K562 (cell line): ENCODE data around the gene IRS2. TPM values are rescaled to one million over a fixed set of nuclear protein-coding genes. Genes with fewer than 3 reads are reported as not detected.

Experiments
- ATAC-seq: fragments of 200-7000 bp; cut with Tn5 transposase; 3 replicates; pipeline ENCODE4 v1.9.1; 2020; ENCODE audit warnings: moderate library complexity
- BruUV-seq: library from RNA; stranded (reverse); fragments of 400-500 nt; replicated peaks from 2 replicates; lab custom pipeline; 2021; lab: Mats Ljungman, UMichigan
- CTCF ChIA-PET: fragments of 300-600 bp; formaldehyde crosslinking; extraction: SDS; loops from one replicate; lab custom pipeline; 2021; ENCODE audit warnings: low intra/inter-chr PET ratio; lab: Yijun Ruan, JAX
- POLR2A ChIA-PET: fragments of 300-600, 350-650 bp; sonication (Branson Sonifier 250); formaldehyde crosslinking; extraction: SDS; loops from one replicate; lab custom pipeline; 2021; ENCODE audit warnings: antibody characterized with exemption, inconsistent platforms; lab: Yijun Ruan, JAX
- DNase-seq, 4 experiments: peaks; one replicate each; pipeline versions ENCODE4 v3.0.0 to v3.0.0-alpha.2; 2011 to 2018; ENCODE audit warnings: low spot score in 3 of 4, mixed read lengths in 3 of 4; ENCODE audit errors: extremely low read depth in 1 of 4
- FAIRE-seq: peaks from 2 replicates; lab custom pipeline; 2011; peaks lifted over from hg19 to GRCh38; lab: Jason Lieb, UNC
- H2AFZ ChIP-seq: 2 replicates; pipeline ENCODE4 v1.6.0; 2011; ENCODE audit warnings: low read depth, low read length, control low read depth, inconsistent platforms
- H3K27ac ChIP-seq: fragments of 200-600 bp; 3 replicates; pipeline ENCODE4 v1.8.0; 2011; ENCODE audit warnings: low read depth, mild to moderate bottlenecking, control low read depth, inconsistent platforms, low read length, moderate library complexity, mixed read lengths; ENCODE audit errors: extremely low read depth
- H3K27me3 ChIP-seq, 2 experiments: fragments of 300-600 bp in 1 of 2; 2 replicates in 1 of 2; 3 replicates in 1 of 2; pipeline versions ENCODE4 v1.6.0 to v1.8.0; 2011; ENCODE audit warnings: inconsistent platforms in 2 of 2, low read length in 2 of 2, mild to moderate bottlenecking in 1 of 2, mixed read lengths in 1 of 2, moderate library complexity in 1 of 2; ENCODE audit not compliant: control insufficient read depth in 2 of 2, insufficient read depth in 2 of 2
- H3K36me3 ChIP-seq: fragments of 300-600 bp; 3 replicates; pipeline ENCODE4 v1.8.0; 2011; ENCODE audit warnings: mild to moderate bottlenecking, low read length, inconsistent platforms; ENCODE audit not compliant: control insufficient read depth, insufficient read depth
- H3K4me1 ChIP-seq, 2 experiments: fragments of 200-600 bp in 1 of 2; replicated peaks in 1 of 2; 2 replicates in 1 of 2; 3 replicates in 1 of 2; pipeline versions ENCODE4 v1.5.1 to v1.8.0; 2011; ENCODE audit warnings: inconsistent platforms in 2 of 2, low read length in 2 of 2, mild to moderate bottlenecking in 1 of 2, mixed read lengths in 1 of 2, moderate library complexity in 1 of 2; ENCODE audit not compliant: control insufficient read depth in 2 of 2, insufficient read depth in 2 of 2
- H3K4me2 ChIP-seq: 2 replicates; pipeline ENCODE4 v1.6.1; 2011; ENCODE audit warnings: low read length, control low read depth, inconsistent platforms, mixed read lengths; ENCODE audit not compliant: insufficient read depth
- H3K4me3 ChIP-seq: fragments of 200-600 bp; sonication (generic), shearing (Covaris generic); 2 replicates; pipeline ENCODE4 v1.5.1; 2016; ENCODE audit warnings: control low read depth, inconsistent platforms
- H3K79me2 ChIP-seq: fragments of 200-600 bp; 3 replicates; pipeline ENCODE4 v1.8.0; 2011; ENCODE audit warnings: low read length, inconsistent platforms; ENCODE audit not compliant: control insufficient read depth, insufficient read depth
- H3K9ac ChIP-seq, 2 experiments: 2 replicates each; pipeline versions ENCODE4 v1.6.0 to v1.6.1; 2011; ENCODE audit warnings: low read depth in 2 of 2, low read length in 2 of 2, control low read depth in 1 of 2, inconsistent platforms in 1 of 2, mild to moderate bottlenecking in 1 of 2, mixed read lengths in 1 of 2; ENCODE audit not compliant: insufficient read depth in 1 of 2
- H3K9me1 ChIP-seq: one replicate; pipeline ENCODE4 v1.6.0; 2011; ENCODE audit warnings: inconsistent platforms, mild to moderate bottlenecking, low read length, moderate library complexity; ENCODE audit not compliant: control insufficient read depth, insufficient read depth
- H3K9me3 ChIP-seq: replicated peaks from 2 replicates; pipeline ENCODE4 v1.5.1; 2011; ENCODE audit warnings: low read depth, low read length, inconsistent platforms; ENCODE audit not compliant: control insufficient read depth, insufficient read depth
- H4K20me1 ChIP-seq: replicated peaks from 2 replicates; pipeline ENCODE4 v1.6.1; 2011; ENCODE audit warnings: low read length, inconsistent platforms, mixed read lengths; ENCODE audit not compliant: control insufficient read depth, insufficient read depth
- LEF1 ChIP-seq: fragments of 450-650 bp; IDR thresholded peaks from 2 replicates; pipeline ENCODE4 v1.6.1; 2016; ENCODE audit warnings: mild to moderate bottlenecking
- NFE2 ChIP-seq: IDR thresholded peaks from 2 replicates; pipeline ENCODE4 v1.6.1; 2014; ENCODE audit warnings: antibody characterized with exemption, low read depth
- PML ChIP-seq: IDR thresholded peaks from 2 replicates; pipeline ENCODE4 v1.6.1; 2012; ENCODE audit warnings: low read length, inconsistent platforms
- SOX6 ChIP-seq: fragments of 450-650 bp; IDR thresholded peaks from 2 replicates; pipeline ENCODE4 v1.6.1; 2014; ENCODE audit warnings: mild to moderate bottlenecking
- TAF15 ChIP-seq: fragments of 200-400 bp; formaldehyde crosslinking; IDR thresholded peaks from 2 replicates; pipeline ENCODE4 v1.6.1; 2017; ENCODE audit warnings: mild to moderate bottlenecking, low read depth, low read length, moderate library complexity
- TCF3 ChIP-seq: sonication (generic); formaldehyde crosslinking; IDR thresholded peaks from 2 replicates; pipeline ENCODE4 v1.4.0; 2020; ENCODE audit warnings: mild to moderate bottlenecking, missing genetic modification reagents
- ZKSCAN8 ChIP-seq: fragments of 200-800 bp; sonication (Bioruptor generic); IDR thresholded peaks from 2 replicates; pipeline ENCODE4 v1.6.1; 2016; ENCODE audit warnings: missing genetic modification characterization, missing compliant biosample characterization
- ZNF395 ChIP-seq: fragments of 200-800 bp; sonication (Bioruptor generic); IDR thresholded peaks from 2 replicates; pipeline ENCODE4 v1.6.1; 2017; ENCODE audit warnings: missing genetic modification characterization, missing compliant biosample characterization
- WGBS: fragments of 100-300 bp; shearing (Covaris generic); methylation state at CpG from one replicate; pipeline ENCODE4 v1.1.6; 2016; ENCODE audit warnings: low coverage, mixed read lengths; ENCODE audit not compliant: insufficient coverage; ENCODE audit errors: missing lambda C conversion rate; 5-methylcytosine and 5-hydroxymethylcytosine counted together
- in situ Hi-C: fragments of 300-500 bp; cut with MboI; formaldehyde crosslinking; loops from 4 replicates; pipeline ENCODE4 v1.15.0; 2018; ENCODE audit warnings: inconsistent platforms, mixed read lengths
- intact Hi-C: fragments of 100-400 bp; cut with micrococcal nuclease; formaldehyde crosslinking; loops from 2 replicates; pipeline ENCODE4 v1.14.2; 2022
- polyA plus RNA-seq, 8 experiments: library from polyadenylated mRNA; depleted of rRNA in 4 of 8; stranded (reverse) in 5 of 8; unstranded in 3 of 8; fragments of >200 nt; fragmentation: Nextera tagmentation in 2 of 8; fragmentation: Illumina TruSeq in 1 of 8; extraction: Ambion mirVana in 2 of 8; extraction: Trizol in 1 of 8; gene quantifications; 2 replicates each; pipeline versions ENCODE4 v1.2.1 to v1.2.3, GENCODE V29; 2011 to 2014; ENCODE audit warnings: inconsistent platforms in 1 of 8, missing spikeins in 1 of 8
- total RNA-seq, 7 experiments: library from RNA; depleted of rRNA in 6 of 7; stranded (reverse); fragments of >200 nt in 6 of 7; fragmentation: Illumina TruSeq in 2 of 7; extraction: Trizol in 2 of 7; gene quantifications; 2 replicates each; pipeline versions ENCODE4 v1.2.1 to v1.2.3, GENCODE V29; 2011 to 2021; ENCODE audit warnings: low replicate concordance in 1 of 7
- TF ChIP-seq, protein P1 (sequence below): sonication (generic); formaldehyde crosslinking; IDR thresholded peaks from 2 replicates; pipeline ENCODE4 v1.8.0; 2022; ENCODE audit warnings: mild to moderate bottlenecking, missing genetic modification reagents
- TF ChIP-seq, protein P2 (sequence below): fragments of 450-650 bp; IDR thresholded peaks from 2 replicates; pipeline ENCODE4 v1.6.1; 2016; ENCODE audit warnings: missing biosample characterization, missing genetic modification characterization

Gene IRS2
- total and polyA plus RNA-seq, 9 of the 15 experiments (the other 6 are each of a cell fraction or from before 2014, with no cell fraction given): 0.36 to 4.6 (median 0.63) TPM

DNA sequence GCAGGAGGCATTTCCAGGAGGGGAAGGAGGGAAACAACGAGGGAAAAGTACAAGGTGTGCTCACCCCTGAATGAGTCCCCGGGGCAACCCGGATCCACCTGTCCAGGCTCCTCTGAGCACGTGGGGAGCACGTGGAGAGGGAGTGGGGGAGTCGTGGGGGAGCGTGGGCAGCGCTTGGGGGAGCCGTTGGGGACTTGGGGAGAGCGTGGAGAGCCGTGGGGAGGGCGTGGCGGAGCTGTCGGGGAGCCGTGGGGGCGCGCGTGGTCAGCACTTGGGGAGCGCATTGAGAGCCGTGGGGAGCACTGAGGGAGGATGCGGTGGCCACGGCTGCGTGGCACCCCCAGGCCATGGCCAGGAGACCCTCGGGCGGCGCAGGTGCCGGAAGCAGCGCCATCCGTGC, 52.8 kb downstream of the IRS2 start:
- intact Hi-C loops (no loop called here), in situ Hi-C loops (no loop called here)
- no TSS peak for BruUV-seq
- POLR2A ChIA-PET: no interaction called here
- WGBS: 55% methylated on average over 16 of the region's 29 CpGs
- peaks cover 2 to 16% of the 10 kb centered on the region in 2 experiments; a peak in 4 of 5 replicates for H3K27me3 ChIP-seq
- H3K4me1 ChIP-seq: peaks cover 0 to 5% of the 10 kb centered on the region in 2 experiments; a peak in 4 of 5 replicates
- H3K9me1 ChIP-seq: no peaks in the 10 kb centered on the region
- CTCF ChIA-PET: no interaction called here
- no peaks in the 10 kb centered on the region for H3K9me3 ChIP-seq
- ATAC-seq: no peak
- no peak overlapping the region for H3K4me2 ChIP-seq
- H3K9ac ChIP-seq: no peak overlapping the region
- TF ChIP-seq NFE2 (no peak), LEF1 (no peak), SOX6 (no peak), TCF3 (CRISPR knock-in tag) (no peak), ZKSCAN8 (CRISPR knock-in tag) (no peak), ZNF395 (CRISPR knock-in tag) (no peak), TAF15 (no peak), PML (no peak)
- TF ChIP-seq, protein P1, sequence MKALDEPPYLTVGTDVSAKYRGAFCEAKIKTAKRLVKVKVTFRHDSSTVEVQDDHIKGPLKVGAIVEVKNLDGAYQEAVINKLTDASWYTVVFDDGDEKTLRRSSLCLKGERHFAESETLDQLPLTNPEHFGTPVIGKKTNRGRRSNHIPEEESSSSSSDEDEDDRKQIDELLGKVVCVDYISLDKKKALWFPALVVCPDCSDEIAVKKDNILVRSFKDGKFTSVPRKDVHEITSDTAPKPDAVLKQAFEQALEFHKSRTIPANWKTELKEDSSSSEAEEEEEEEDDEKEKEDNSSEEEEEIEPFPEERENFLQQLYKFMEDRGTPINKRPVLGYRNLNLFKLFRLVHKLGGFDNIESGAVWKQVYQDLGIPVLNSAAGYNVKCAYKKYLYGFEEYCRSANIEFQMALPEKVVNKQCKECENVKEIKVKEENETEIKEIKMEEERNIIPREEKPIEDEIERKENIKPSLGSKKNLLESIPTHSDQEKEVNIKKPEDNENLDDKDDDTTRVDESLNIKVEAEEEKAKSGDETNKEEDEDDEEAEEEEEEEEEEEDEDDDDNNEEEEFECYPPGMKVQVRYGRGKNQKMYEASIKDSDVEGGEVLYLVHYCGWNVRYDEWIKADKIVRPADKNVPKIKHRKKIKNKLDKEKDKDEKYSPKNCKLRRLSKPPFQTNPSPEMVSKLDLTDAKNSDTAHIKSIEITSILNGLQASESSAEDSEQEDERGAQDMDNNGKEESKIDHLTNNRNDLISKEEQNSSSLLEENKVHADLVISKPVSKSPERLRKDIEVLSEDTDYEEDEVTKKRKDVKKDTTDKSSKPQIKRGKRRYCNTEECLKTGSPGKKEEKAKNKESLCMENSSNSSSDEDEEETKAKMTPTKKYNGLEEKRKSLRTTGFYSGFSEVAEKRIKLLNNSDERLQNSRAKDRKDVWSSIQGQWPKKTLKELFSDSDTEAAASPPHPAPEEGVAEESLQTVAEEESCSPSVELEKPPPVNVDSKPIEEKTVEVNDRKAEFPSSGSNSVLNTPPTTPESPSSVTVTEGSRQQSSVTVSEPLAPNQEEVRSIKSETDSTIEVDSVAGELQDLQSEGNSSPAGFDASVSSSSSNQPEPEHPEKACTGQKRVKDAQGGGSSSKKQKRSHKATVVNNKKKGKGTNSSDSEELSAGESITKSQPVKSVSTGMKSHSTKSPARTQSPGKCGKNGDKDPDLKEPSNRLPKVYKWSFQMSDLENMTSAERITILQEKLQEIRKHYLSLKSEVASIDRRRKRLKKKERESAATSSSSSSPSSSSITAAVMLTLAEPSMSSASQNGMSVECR (CRISPR knock-in tag): no peak
- TF ChIP-seq, protein P2, sequence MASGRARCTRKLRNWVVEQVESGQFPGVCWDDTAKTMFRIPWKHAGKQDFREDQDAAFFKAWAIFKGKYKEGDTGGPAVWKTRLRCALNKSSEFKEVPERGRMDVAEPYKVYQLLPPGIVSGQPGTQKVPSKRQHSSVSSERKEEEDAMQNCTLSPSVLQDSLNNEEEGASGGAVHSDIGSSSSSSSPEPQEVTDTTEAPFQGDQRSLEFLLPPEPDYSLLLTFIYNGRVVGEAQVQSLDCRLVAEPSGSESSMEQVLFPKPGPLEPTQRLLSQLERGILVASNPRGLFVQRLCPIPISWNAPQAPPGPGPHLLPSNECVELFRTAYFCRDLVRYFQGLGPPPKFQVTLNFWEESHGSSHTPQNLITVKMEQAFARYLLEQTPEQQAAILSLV: no peak
- H3K79me2 ChIP-seq: no peaks in the 10 kb centered on the region
- H2AFZ ChIP-seq: no peak overlapping the region
- no peak for FAIRE-seq
- DNase-seq: no peak
- H3K36me3 ChIP-seq: no peaks in the 10 kb centered on the region
- no peak overlapping the region for H3K27ac ChIP-seq
- H4K20me1 ChIP-seq: no peaks in the 10 kb centered on the region
- H3K4me3 ChIP-seq: no peak overlapping the region
